ENCODE measurements around the gene MUC3A. TPM values are rescaled to one million over a fixed set of nuclear protein-coding genes. Genes with fewer than 3 reads are reported as not detected.

The MUC3A gene
- total RNA-seq, 1 donor from 2014 or later, result 1.7 TPM

- Histone ChIP-seq H3K27ac (no peak overlapping the region), H3K9me3 (no peaks in the 10 kb centered on the region), H3K27me3 (ENCODE audit: low read depth) (peaks cover 32% of the 10 kb centered on the region), H3K36me3 (no peaks in the 10 kb centered on the region), H3K4me3 (no peak overlapping the region), H3K4me1 (no peaks in the 10 kb centered on the region)
- intact Hi-C loops (cut with DNase I), result no loop called here
- ATAC-seq (no peak), DNase-seq (no peak)
- no peak for TF ChIP-seq CTCF (IDR thresholded peaks at IDR 0.05)
Measured at GRCh38 chr7:100959894-100960293, 10.6 kb downstream of the MUC3A start.

- no peak for TF ChIP-seq CTCF (IDR thresholded peaks at IDR 0.05)
- H3K4me3 ChIP-seq, result no peak overlapping the region
- no peaks in the 10 kb centered on the region for H3K9me3 ChIP-seq
Measured at GRCh38 chr7:100962537-100962936, 13.2 kb downstream of the MUC3A start.

GRCh38 chr7:100963386-100963785 lies 14.1 kb downstream of the MUC3A start:
- Histone ChIP-seq H3K4me3 (no peak overlapping the region), H3K4me1 (peaks cover 15% of the 10 kb centered on the region), H3K27me3 (ENCODE audit: low read depth) (peaks cover 62% of the 10 kb centered on the region), H3K9me3 (no peaks in the 10 kb centered on the region), H3K27ac (no peak overlapping the region), H3K36me3 (no peaks in the 10 kb centered on the region)
- ATAC-seq (no peak), DNase-seq (no peak)
- TF ChIP-seq CTCF (IDR thresholded peaks at IDR 0.05), result no peak
- intact Hi-C loops (cut with DNase I), result no loop called here

More at GRCh38 chr7:100962537-100962936, 13.2 kb downstream of the MUC3A start:
- no peak overlapping the region for H3K27ac ChIP-seq
- peaks cover 15% of the 10 kb centered on the region for H3K4me1 ChIP-seq
- ATAC-seq, result no peak
- intact Hi-C loops (cut with DNase I), result no loop called here
- DNase-seq, result no peak
- peaks cover 58% of the 10 kb centered on the region for H3K27me3 ChIP-seq (ENCODE audit: low read depth)
- no peaks in the 10 kb centered on the region for H3K36me3 ChIP-seq

GRCh38 chr7:100963874-100964273 lies 14.5 kb downstream of the MUC3A start:
- no peaks in the 10 kb centered on the region for H3K36me3 ChIP-seq
- TF ChIP-seq CTCF (IDR thresholded peaks at IDR 0.05), result no peak
- peaks cover 67% of the 10 kb centered on the region for H3K27me3 ChIP-seq (ENCODE audit: low read depth)
- no peak overlapping the region for H3K4me3 ChIP-seq
- H3K27ac ChIP-seq, result no peak overlapping the region
- H3K9me3 ChIP-seq, result no peaks in the 10 kb centered on the region
- no peak for ATAC-seq
- DNase-seq, result no peak
- intact Hi-C loops (cut with DNase I), result no loop called here
- peaks cover 15% of the 10 kb centered on the region for H3K4me1 ChIP-seq

GRCh38 chr7:100964630-100965029 lies 15.3 kb downstream of the MUC3A start:
- ATAC-seq (no peak), DNase-seq (no peak)
- no peaks in the 10 kb centered on the region for H3K36me3 ChIP-seq
- H3K4me3 ChIP-seq, result no peak overlapping the region
- peaks cover 72% of the 10 kb centered on the region for H3K27me3 ChIP-seq (ENCODE audit: low read depth)
- no peak overlapping the region for H3K27ac ChIP-seq
- intact Hi-C loops (cut with DNase I), result no loop called here
- no peaks in the 10 kb centered on the region for H3K9me3 ChIP-seq
- no peak for TF ChIP-seq CTCF (IDR thresholded peaks at IDR 0.05)
- peaks cover 15% of the 10 kb centered on the region for H3K4me1 ChIP-seq
